ENCODE results near the gene KIRREL1. TPM values are rescaled to one million over a fixed set of nuclear protein-coding genes. Genes with fewer than 3 reads are reported as not detected.

The KIRREL1 gene
- total RNA-seq, 2 donors from 2014 or later, result 18.6 to 50.2 TPM

DNA sequence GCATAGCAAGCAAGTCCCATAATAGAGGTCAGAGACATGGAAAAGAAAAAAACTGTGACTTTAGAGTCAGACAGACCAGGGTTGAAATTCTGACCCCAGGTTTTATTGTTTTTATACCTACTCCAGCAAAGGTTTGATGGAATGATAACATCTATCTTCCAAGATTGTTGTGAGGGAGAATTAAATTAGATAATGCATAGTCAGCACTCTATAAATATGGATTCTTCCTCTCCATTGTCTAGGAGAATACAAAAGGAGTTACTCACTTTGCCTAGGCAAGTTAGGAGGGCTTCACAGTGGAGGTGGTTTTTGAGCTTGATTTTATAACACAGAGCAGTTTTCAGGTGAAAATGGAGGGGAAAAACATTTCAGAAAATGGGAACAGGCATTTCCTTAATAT is 46.9 kb downstream of the KIRREL1 start:
- Histone ChIP-seq H3K27ac (no peak overlapping the region), H3K36me3 (no peaks in the 10 kb centered on the region), H3K27me3 (replicated peaks; ENCODE audit: insufficient read depth) (no peaks in the 10 kb centered on the region), H3K9me3 (no peaks in the 10 kb centered on the region), H3K4me1 (replicated peaks) (no peaks in the 10 kb centered on the region), H3K4me3 (no peak overlapping the region)
- no peak for TF ChIP-seq CTCF (IDR thresholded peaks at IDR 0.05)
- no peak for TF ChIP-seq POLR2A (IDR thresholded peaks at IDR 0.05)
- TF ChIP-seq POLR2AphosphoS5 (IDR thresholded peaks at IDR 0.05), result no peak
- no peak for DNase-seq (ENCODE audit: low spot score)
- intact Hi-C loops (cut with DNase I), result no loop called here

DNA sequence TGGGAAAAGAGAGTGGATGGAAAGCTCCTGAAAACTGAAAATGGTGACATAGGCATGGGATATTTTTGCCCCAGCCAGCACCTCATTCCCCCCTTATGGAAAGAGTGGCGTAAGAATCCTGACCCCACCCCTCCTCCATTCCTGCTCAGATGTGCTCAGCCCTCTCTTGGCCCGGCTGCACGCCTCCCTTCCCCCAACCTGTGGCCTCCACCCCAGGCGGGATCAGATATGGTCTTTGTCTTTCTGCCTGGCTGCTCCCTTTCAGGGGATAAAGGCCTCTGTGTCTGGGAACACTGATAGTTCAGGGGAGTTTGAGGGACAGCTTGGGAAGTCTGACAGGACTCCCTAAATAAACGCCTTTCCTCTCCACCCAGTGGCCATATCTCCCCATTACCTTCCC is 49.8 kb downstream of the KIRREL1 start:
- Histone ChIP-seq H3K36me3 (no peaks in the 10 kb centered on the region), H3K4me3 (no peak overlapping the region), H3K27ac (no peak overlapping the region), H3K27me3 (replicated peaks; ENCODE audit: insufficient read depth) (no peaks in the 10 kb centered on the region), H3K4me1 (replicated peaks) (no peaks in the 10 kb centered on the region), H3K9me3 (no peaks in the 10 kb centered on the region)
- TF ChIP-seq POLR2A (IDR thresholded peaks at IDR 0.05) (no peak), CTCF (IDR thresholded peaks at IDR 0.05) (no peak)
- DNase-seq (ENCODE audit: low spot score), result no peak
- intact Hi-C loops (cut with DNase I), result no loop called here
- 84% methylated on average over 5 of the region's 5 CpGs for WGBS

DNA sequence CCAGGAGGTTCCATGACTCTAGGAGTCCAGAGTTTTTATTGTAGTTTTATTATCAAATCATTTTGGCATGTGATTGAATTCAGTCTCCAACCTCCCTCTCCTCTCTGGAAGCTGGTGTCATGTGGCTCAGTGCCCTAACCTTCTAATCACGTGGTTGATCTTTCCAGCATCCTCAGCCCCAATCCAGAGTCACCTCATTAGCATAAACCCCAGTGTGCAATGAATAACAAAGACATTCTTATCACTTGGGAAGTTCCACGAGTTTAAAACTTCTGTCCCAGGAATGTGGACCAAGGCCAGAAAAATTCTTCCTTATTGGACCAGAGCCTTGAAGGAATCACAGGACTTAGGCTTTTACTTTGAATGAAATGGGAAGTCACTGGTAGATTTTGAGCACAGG is 52.2 kb downstream of the KIRREL1 start:
- peak; percentile 11 for DNase-seq (ENCODE audit: low spot score)
- 11% methylated on average over 2 of the region's 2 CpGs for WGBS
- Histone ChIP-seq H3K9me3 (no peaks in the 10 kb centered on the region), H3K4me3 (no peak overlapping the region), H3K27ac (no peak overlapping the region), H3K36me3 (no peaks in the 10 kb centered on the region), H3K4me1 (replicated peaks) (no peaks in the 10 kb centered on the region), H3K27me3 (replicated peaks; ENCODE audit: insufficient read depth) (no peaks in the 10 kb centered on the region)
- TF ChIP-seq POLR2A (IDR thresholded peaks at IDR 0.05), result no peak
- peak; percentile 18 for TF ChIP-seq POLR2AphosphoS5 (IDR thresholded peaks at IDR 0.05)
- TF ChIP-seq CTCF (IDR thresholded peaks at IDR 0.05), result no peak
- intact Hi-C loops (cut with DNase I), result no loop called here

GRCh38 chr1:158046715-158047510 is 53.5 kb downstream of the KIRREL1 start:
- intact Hi-C loops (cut with DNase I), result no loop called here

More at GRCh38 chr1:158046715-158047510, 53.5 kb downstream of the KIRREL1 start:
- H3K27ac ChIP-seq, result no peak overlapping the region
- DNase-seq (ENCODE audit: low spot score), result no peak
- H3K36me3 ChIP-seq, result no peaks in the 10 kb centered on the region
- H3K4me3 ChIP-seq, result no peak overlapping the region
- H3K4me1 ChIP-seq (replicated peaks), result no peaks in the 10 kb centered on the region
- WGBS, result 60% methylated on average over 4 of the region's 4 CpGs
- TF ChIP-seq CTCF (IDR thresholded peaks at IDR 0.05), result no peak
- no peak for TF ChIP-seq POLR2A (IDR thresholded peaks at IDR 0.05)
- no peak for TF ChIP-seq POLR2AphosphoS5 (IDR thresholded peaks at IDR 0.05)
- H3K27me3 ChIP-seq (replicated peaks; ENCODE audit: insufficient read depth), result no peaks in the 10 kb centered on the region
- H3K9me3 ChIP-seq, result no peaks in the 10 kb centered on the region
